GM12878 (cell line): ENCODE results near the gene DOC2B.

Experiments
- ASH2L ChIP-seq: fragments of 300-600, 200-600 bp; sonication (generic); IDR thresholded peaks from 2 replicates; pipeline ENCODE4 v1.6.1; 2017; ENCODE audit warnings: low read depth, mild to moderate bottlenecking, borderline replicate concordance
- ATF3 ChIP-seq: IDR thresholded peaks from 2 replicates; pipeline ENCODE4 v1.6.1; 2011; ENCODE audit warnings: low read depth, mild to moderate bottlenecking, low read length, moderate library complexity, borderline replicate concordance; ENCODE audit errors: extremely low read depth
- BHLHE40 ChIP-seq, 2 experiments: fragments of 450-650 bp in 1 of 2; IDR thresholded peaks; 2 replicates each; pipeline ENCODE4 v1.6.1; 2011 to 2017; ENCODE audit warnings: low read depth in 2 of 2, borderline replicate concordance in 1 of 2, improper control_type of control experiment in 1 of 2, low read length in 1 of 2, mild to moderate bottlenecking in 1 of 2
- BRCA1 ChIP-seq: IDR thresholded peaks from 2 replicates; pipeline ENCODE4 v1.6.1; 2011; ENCODE audit warnings: low read depth, low read length, improper control_type of control experiment
- CTCF ChIP-seq, 3 experiments: IDR thresholded peaks in 2 of 3; conservative IDR thresholded peaks in 1 of 3; 2 replicates each; pipeline ENCODE4 v1.5.1; 2011; ENCODE audit warnings: low read depth in 3 of 3, low read length in 3 of 3, mild to moderate bottlenecking in 3 of 3, control low read depth in 2 of 3, moderate library complexity in 2 of 3, inconsistent platforms in 1 of 3, mixed read lengths in 1 of 3; ENCODE audit not compliant: control insufficient read depth in 2 of 3, insufficient read depth in 1 of 3; ENCODE audit errors: extremely low read depth in 1 of 3
- EGR1 ChIP-seq, 2 experiments: IDR thresholded peaks; 1 replicate in 1 of 2; 2 replicates in 1 of 2; pipeline ENCODE4 v1.6.1; 2011 to 2012; ENCODE audit warnings: low read depth in 2 of 2, low read length in 2 of 2, borderline replicate concordance in 1 of 2, mild to moderate bottlenecking in 1 of 2, moderate library complexity in 1 of 2
- MXI1 ChIP-seq: fragments of 150-350 bp; IDR thresholded peaks from 2 replicates; pipeline ENCODE4 v1.6.1; 2011; ENCODE audit warnings: low read depth, mild to moderate bottlenecking, inconsistent platforms, low read length, improper control_type of control experiment
- RELA ChIP-seq: fragments of 450-650 bp; IDR thresholded peaks from 2 replicates; pipeline ENCODE4 v1.8.0; 2014; ENCODE audit warnings: borderline replicate concordance; ENCODE audit not compliant: partially characterized antibody
- SP1 ChIP-seq: IDR thresholded peaks from one replicate; pipeline ENCODE4 v1.6.1; 2011; ENCODE audit warnings: low read depth, low read length
- YY1 ChIP-seq: IDR thresholded peaks from 2 replicates; pipeline ENCODE4 v1.6.1; 2011; ENCODE audit warnings: low read depth, mild to moderate bottlenecking, low read length

GRCh38 chr17:183021-183420 lies 1.6 kb upstream of the DOC2B start:
- TF ChIP-seq YY1 (no peak), BRCA1 (no peak), MXI1 (no peak), ATF3 (no peak), BHLHE40 (IDR thresholded peaks at IDR 0.05; ENCODE audit: borderline replicate concordance in 1 of 2, low read depth in 2 of 2, low read length in 1 of 2) (no peak), CTCF (IDR thresholded peaks at IDR 0.05 in 2 of 3, conservative IDR thresholded peaks at IDR 0.05 in 1 of 3; ENCODE audit: control insufficient read depth in 2 of 3, extremely low read depth in 1 of 3, insufficient read depth in 1 of 3, low read depth in 3 of 3, low read length in 3 of 3) (no peak), EGR1 (IDR thresholded peaks at IDR 0.05; ENCODE audit: borderline replicate concordance in 1 of 2, low read depth in 2 of 2, low read length in 2 of 2) (no peak), ASH2L (no peak), SP1 (no peak), RELA (no peak)
